Measurements from ENCODE around the gene CLDN8.

Gene CLDN8

DNA sequence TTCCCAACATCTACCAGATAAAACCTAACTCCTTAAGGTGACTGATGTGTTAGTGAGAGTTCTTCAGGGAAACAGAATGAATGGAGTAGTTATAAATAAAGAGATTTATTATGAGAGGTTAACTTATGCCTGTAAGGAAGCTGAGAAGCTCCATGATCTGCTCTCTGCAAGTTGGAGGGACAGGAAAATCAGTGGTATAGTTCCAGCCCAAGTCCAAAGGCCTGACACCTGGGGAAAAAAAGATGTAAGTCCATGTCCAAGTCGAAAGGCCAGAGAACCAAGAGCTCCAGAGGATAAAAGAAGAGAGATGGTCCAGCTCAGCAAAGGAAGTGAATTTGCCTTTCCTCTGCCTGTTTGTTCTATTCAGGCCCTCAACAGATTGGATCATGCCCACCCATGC is 39.8 kb upstream of the CLDN8 start:
- Histone ChIP-seq H4K20me1 (ENCODE audit: control insufficient read depth, insufficient read depth, low read depth, low read length) (no peaks in the 10 kb centered on the region), H3K36me3 (ENCODE audit: control insufficient read depth, low read length) (no peaks in the 10 kb centered on the region), H3K9me2 (replicated peaks; ENCODE audit: control insufficient read depth, low read length) (no peaks in the 10 kb centered on the region), H3K9me3 (ENCODE audit: control insufficient read depth, insufficient read depth, low read length) (no peaks in the 10 kb centered on the region), H3K27me3 (ENCODE audit: control insufficient read depth, low read length) (no peaks in the 10 kb centered on the region), H3K4me1 (ENCODE audit: control insufficient read depth, low read length) (no peaks in the 10 kb centered on the region), H3K4me2 (ENCODE audit: low read length) (no peak overlapping the region), H3K79me2 (ENCODE audit: control insufficient read depth, low read length) (no peaks in the 10 kb centered on the region), H3F3A (ENCODE audit: control insufficient read depth, insufficient read depth) (no peaks in the 10 kb centered on the region), H3K27ac (ENCODE audit: low read depth, low read length) (no peak overlapping the region), H3K4me3 (ENCODE audit: low read length) (no peak overlapping the region)
- TF ChIP-seq EZH2phosphoT487 (IDR thresholded peaks at IDR 0.05; ENCODE audit: borderline replicate concordance, low read length): no peak
- TF ChIP-seq, protein P1, sequence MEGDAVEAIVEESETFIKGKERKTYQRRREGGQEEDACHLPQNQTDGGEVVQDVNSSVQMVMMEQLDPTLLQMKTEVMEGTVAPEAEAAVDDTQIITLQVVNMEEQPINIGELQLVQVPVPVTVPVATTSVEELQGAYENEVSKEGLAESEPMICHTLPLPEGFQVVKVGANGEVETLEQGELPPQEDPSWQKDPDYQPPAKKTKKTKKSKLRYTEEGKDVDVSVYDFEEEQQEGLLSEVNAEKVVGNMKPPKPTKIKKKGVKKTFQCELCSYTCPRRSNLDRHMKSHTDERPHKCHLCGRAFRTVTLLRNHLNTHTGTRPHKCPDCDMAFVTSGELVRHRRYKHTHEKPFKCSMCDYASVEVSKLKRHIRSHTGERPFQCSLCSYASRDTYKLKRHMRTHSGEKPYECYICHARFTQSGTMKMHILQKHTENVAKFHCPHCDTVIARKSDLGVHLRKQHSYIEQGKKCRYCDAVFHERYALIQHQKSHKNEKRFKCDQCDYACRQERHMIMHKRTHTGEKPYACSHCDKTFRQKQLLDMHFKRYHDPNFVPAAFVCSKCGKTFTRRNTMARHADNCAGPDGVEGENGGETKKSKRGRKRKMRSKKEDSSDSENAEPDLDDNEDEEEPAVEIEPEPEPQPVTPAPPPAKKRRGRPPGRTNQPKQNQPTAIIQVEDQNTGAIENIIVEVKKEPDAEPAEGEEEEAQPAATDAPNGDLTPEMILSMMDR (IDR thresholded peaks at IDR 0.05; ENCODE audit: low read depth, low read length, poor library complexity, severe bottlenecking): no peak

DNA sequence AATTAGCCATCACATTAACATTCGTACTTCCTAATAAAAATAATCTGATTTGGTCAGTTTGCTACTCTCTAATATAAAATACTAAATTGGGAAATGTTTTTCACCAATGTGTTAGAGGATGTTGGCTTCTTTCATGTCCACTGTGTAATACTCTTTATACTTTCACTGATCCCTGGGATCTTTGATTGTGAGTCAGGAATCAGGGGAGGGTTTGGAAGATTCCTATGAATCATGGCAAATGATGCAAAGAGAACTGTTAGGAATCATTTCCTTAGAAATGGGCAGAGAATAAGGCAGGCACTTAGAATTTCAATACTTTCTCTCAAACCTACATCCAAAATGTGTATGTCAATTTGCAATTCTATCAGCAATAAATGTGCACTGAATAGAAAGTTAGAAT is 35.9 kb upstream of the CLDN8 start:
- TF ChIP-seq, protein P1 (IDR thresholded peaks at IDR 0.05; ENCODE audit: low read depth, low read length, poor library complexity, severe bottlenecking): no peak
- no peak for TF ChIP-seq EZH2phosphoT487 (IDR thresholded peaks at IDR 0.05; ENCODE audit: borderline replicate concordance, low read length)
- H3K9me2 ChIP-seq (replicated peaks; ENCODE audit: control insufficient read depth, low read length): no peaks in the 10 kb centered on the region
- no peaks in the 10 kb centered on the region for H4K20me1 ChIP-seq (ENCODE audit: control insufficient read depth, insufficient read depth, low read depth, low read length)
- H3K27ac ChIP-seq (ENCODE audit: low read depth, low read length): no peak overlapping the region
- H3K36me3 ChIP-seq (ENCODE audit: control insufficient read depth, low read length): no peaks in the 10 kb centered on the region
- H3K9me3 ChIP-seq (ENCODE audit: control insufficient read depth, insufficient read depth, low read length): no peaks in the 10 kb centered on the region
- no peaks in the 10 kb centered on the region for H3K4me1 ChIP-seq (ENCODE audit: control insufficient read depth, low read length)
- no peaks in the 10 kb centered on the region for H3F3A ChIP-seq (ENCODE audit: control insufficient read depth, insufficient read depth)
- no peaks in the 10 kb centered on the region for H3K27me3 ChIP-seq (ENCODE audit: control insufficient read depth, low read length)
- no peak overlapping the region for H3K4me2 ChIP-seq (ENCODE audit: low read length)
- no peak overlapping the region for H3K4me3 ChIP-seq (ENCODE audit: low read length)
- H3K79me2 ChIP-seq (ENCODE audit: control insufficient read depth, low read length): no peaks in the 10 kb centered on the region

DNA sequence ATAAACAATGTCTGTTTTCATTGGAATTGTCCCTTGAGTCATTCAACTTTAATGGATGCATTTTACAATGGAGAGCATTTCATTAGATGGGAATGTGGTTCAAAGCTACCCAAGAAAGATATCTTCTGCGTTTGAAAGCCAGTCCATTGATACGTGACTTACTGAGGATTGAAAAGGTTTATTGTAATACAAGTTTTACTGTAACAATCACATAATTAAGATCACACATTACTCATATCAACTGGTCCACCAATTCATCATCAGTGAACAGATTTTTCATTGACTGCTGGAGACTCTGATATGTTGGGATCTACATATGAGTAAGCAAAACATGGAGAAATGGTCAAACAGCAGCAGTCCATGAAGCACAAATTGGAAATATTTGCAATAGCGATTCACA is 34.0 kb upstream of the CLDN8 start:
- Histone ChIP-seq H3K27me3 (ENCODE audit: control insufficient read depth, low read length) (no peaks in the 10 kb centered on the region), H3K4me2 (ENCODE audit: low read length) (no peak overlapping the region), H4K20me1 (ENCODE audit: control insufficient read depth, insufficient read depth, low read depth, low read length) (no peaks in the 10 kb centered on the region), H3K4me1 (ENCODE audit: control insufficient read depth, low read length) (no peaks in the 10 kb centered on the region), H3K9me2 (replicated peaks; ENCODE audit: control insufficient read depth, low read length) (no peaks in the 10 kb centered on the region), H3K27ac (ENCODE audit: low read depth, low read length) (no peak overlapping the region), H3K36me3 (ENCODE audit: control insufficient read depth, low read length) (no peaks in the 10 kb centered on the region), H3F3A (ENCODE audit: control insufficient read depth, insufficient read depth) (no peaks in the 10 kb centered on the region), H3K9me3 (ENCODE audit: control insufficient read depth, insufficient read depth, low read length) (no peaks in the 10 kb centered on the region), H3K4me3 (ENCODE audit: low read length) (no peak overlapping the region), H3K79me2 (ENCODE audit: control insufficient read depth, low read length) (no peaks in the 10 kb centered on the region)
- no peak for TF ChIP-seq EZH2phosphoT487 (IDR thresholded peaks at IDR 0.05; ENCODE audit: borderline replicate concordance, low read length)
- TF ChIP-seq, protein P1 (IDR thresholded peaks at IDR 0.05; ENCODE audit: low read depth, low read length, poor library complexity, severe bottlenecking): no peak

DNA sequence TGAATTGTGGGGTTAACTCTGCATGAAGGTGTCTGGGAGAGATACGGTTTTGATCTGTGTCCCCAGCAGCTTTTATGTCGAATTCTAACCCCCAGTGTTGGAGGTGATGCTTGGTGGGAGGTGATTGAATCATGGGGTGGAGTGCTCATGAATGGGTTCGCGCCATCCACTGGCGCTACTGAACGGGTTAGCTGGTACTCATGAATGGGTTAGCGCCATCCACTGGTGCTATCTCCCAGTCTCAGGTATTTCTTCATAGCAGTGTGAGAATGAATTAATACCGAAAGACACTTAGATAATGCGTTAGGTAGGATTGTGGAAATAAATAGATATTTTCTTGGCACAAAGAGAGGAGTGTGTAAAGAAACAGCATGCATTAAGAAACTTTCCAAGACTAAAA is 32.9 kb upstream of the CLDN8 start:
- Histone ChIP-seq H3K36me3 (ENCODE audit: control insufficient read depth, low read length) (no peaks in the 10 kb centered on the region), H3K9me3 (ENCODE audit: control insufficient read depth, insufficient read depth, low read length) (no peaks in the 10 kb centered on the region), H3K27ac (ENCODE audit: low read depth, low read length) (no peak overlapping the region), H3K4me2 (ENCODE audit: low read length) (no peak overlapping the region), H3K4me3 (ENCODE audit: low read length) (no peak overlapping the region), H3K79me2 (ENCODE audit: control insufficient read depth, low read length) (no peaks in the 10 kb centered on the region), H3F3A (ENCODE audit: control insufficient read depth, insufficient read depth) (no peaks in the 10 kb centered on the region), H3K4me1 (ENCODE audit: control insufficient read depth, low read length) (no peaks in the 10 kb centered on the region), H3K27me3 (ENCODE audit: control insufficient read depth, low read length) (no peaks in the 10 kb centered on the region), H3K9me2 (replicated peaks; ENCODE audit: control insufficient read depth, low read length) (no peaks in the 10 kb centered on the region), H4K20me1 (ENCODE audit: control insufficient read depth, insufficient read depth, low read depth, low read length) (no peaks in the 10 kb centered on the region)
- TF ChIP-seq, protein P1 (IDR thresholded peaks at IDR 0.05; ENCODE audit: low read depth, low read length, poor library complexity, severe bottlenecking): no peak
- TF ChIP-seq EZH2phosphoT487 (IDR thresholded peaks at IDR 0.05; ENCODE audit: borderline replicate concordance, low read length): no peak

Measured in DOHH2 (cell line).